Lower leg skin (tissue), 3 donors: ENCODE data around the gene BLOC1S4.

ENCODE experiments used
- POLR2A ChIP-seq, 2 donors: fragments of 450-650 bp; IDR thresholded peaks; one replicate each; pipeline ENCODE4 v1.6.1; 2016 to 2017; ENCODE audit warnings: antibody characterized with exemption in 2 of 2, mild to moderate bottlenecking in 1 of 2, moderate library complexity in 1 of 2
- TF ChIP-seq, protein P1 (sequence below), 3 donors: fragments of 450-650 bp; IDR thresholded peaks; one replicate each; pipeline ENCODE4 v1.5.1; 2016; ENCODE audit warnings: antibody characterized with exemption in 3 of 3, mild to moderate bottlenecking in 3 of 3, moderate library complexity in 2 of 3

- TF ChIP-seq, protein P1, sequence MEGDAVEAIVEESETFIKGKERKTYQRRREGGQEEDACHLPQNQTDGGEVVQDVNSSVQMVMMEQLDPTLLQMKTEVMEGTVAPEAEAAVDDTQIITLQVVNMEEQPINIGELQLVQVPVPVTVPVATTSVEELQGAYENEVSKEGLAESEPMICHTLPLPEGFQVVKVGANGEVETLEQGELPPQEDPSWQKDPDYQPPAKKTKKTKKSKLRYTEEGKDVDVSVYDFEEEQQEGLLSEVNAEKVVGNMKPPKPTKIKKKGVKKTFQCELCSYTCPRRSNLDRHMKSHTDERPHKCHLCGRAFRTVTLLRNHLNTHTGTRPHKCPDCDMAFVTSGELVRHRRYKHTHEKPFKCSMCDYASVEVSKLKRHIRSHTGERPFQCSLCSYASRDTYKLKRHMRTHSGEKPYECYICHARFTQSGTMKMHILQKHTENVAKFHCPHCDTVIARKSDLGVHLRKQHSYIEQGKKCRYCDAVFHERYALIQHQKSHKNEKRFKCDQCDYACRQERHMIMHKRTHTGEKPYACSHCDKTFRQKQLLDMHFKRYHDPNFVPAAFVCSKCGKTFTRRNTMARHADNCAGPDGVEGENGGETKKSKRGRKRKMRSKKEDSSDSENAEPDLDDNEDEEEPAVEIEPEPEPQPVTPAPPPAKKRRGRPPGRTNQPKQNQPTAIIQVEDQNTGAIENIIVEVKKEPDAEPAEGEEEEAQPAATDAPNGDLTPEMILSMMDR (IDR thresholded peaks at IDR 0.05) = no peak
- TF ChIP-seq POLR2A (IDR thresholded peaks at IDR 0.05) = no peak
Observed at GRCh38 chr4:6763330-6763851, 47.4 kb downstream of the BLOC1S4 start.
